DND-41 (cell line): ENCODE measurements around the gene SPATS2.

Experiments
- ATAC-seq: fragments of 200-7000 bp; cut with Tn5 transposase; 3 replicates; pipeline ENCODE4 v1.9.1; 2021; ENCODE audit warnings: low read depth; ENCODE audit not compliant: insufficient read depth
- DNase-seq: peaks from one replicate; pipeline ENCODE4 v3.0.0-alpha.2; 2020
- H2AFZ ChIP-seq: 2 replicates; pipeline ENCODE4 v1.6.0; 2012; ENCODE audit warnings: low read depth, low read length
- H3K27ac ChIP-seq: 2 replicates; pipeline ENCODE4 v1.5.1; 2012; ENCODE audit warnings: low read length, inconsistent platforms
- H3K27me3 ChIP-seq: fragments of 200-600 bp; sonication (generic); 2 replicates; pipeline ENCODE4 v1.6.0; 2012; ENCODE audit warnings: low read length, mild to moderate bottlenecking, inconsistent platforms; ENCODE audit not compliant: insufficient read depth, poor library complexity
- H3K36me3 ChIP-seq: 2 replicates; pipeline ENCODE4 v1.5.1; 2012; ENCODE audit warnings: low read length, inconsistent platforms; ENCODE audit not compliant: insufficient read depth
- H3K4me1 ChIP-seq: 2 replicates; pipeline ENCODE4 v1.5.1; 2012; ENCODE audit warnings: mild to moderate bottlenecking, low read length; ENCODE audit not compliant: insufficient read depth
- H3K4me2 ChIP-seq: 2 replicates; pipeline ENCODE4 v1.6.0; 2012; ENCODE audit warnings: mild to moderate bottlenecking, moderate library complexity, low read length, inconsistent platforms; ENCODE audit not compliant: insufficient read depth
- H3K4me3 ChIP-seq, 2 experiments: fragments of 200-600 bp in 1 of 2; shearing (Covaris generic) in 1 of 2; 2 replicates each; pipeline ENCODE4 v1.5.1; 2012 to 2016; ENCODE audit warnings: inconsistent platforms in 2 of 2, low read length in 2 of 2, mild to moderate bottlenecking in 2 of 2, low read depth in 1 of 2, moderate library complexity in 1 of 2
- H3K79me2 ChIP-seq: 2 replicates; pipeline ENCODE4 v1.6.0; 2012; ENCODE audit warnings: low read length, inconsistent platforms; ENCODE audit not compliant: insufficient read depth
- H3K9ac ChIP-seq: 2 replicates; pipeline ENCODE4 v1.6.0; 2012; ENCODE audit warnings: low read depth, mild to moderate bottlenecking, inconsistent platforms, low read length, moderate library complexity
- H3K9me3 ChIP-seq: 2 replicates; pipeline ENCODE4 v1.5.1; 2012; ENCODE audit warnings: low read length, moderate library complexity, mild to moderate bottlenecking, inconsistent platforms; ENCODE audit not compliant: insufficient read depth, severe bottlenecking
- H4K20me1 ChIP-seq: 2 replicates; pipeline ENCODE4 v1.6.0; 2012; ENCODE audit warnings: low read length; ENCODE audit not compliant: insufficient read depth
- CTCF ChIP-seq: IDR thresholded peaks from 2 replicates; pipeline ENCODE4 v1.5.1; 2012; ENCODE audit warnings: borderline replicate concordance, low read length, moderate library complexity, mild to moderate bottlenecking; ENCODE audit not compliant: poor library complexity, severe bottlenecking; ENCODE audit errors: extremely low read depth
- EZH2 ChIP-seq: IDR thresholded peaks from 3 replicates; pipeline ENCODE4 v1.6.1; 2012; ENCODE audit warnings: borderline replicate concordance, low read depth, mild to moderate bottlenecking, moderate library complexity, low read length, inconsistent platforms; ENCODE audit not compliant: severe bottlenecking

The SPATS2 gene

GRCh38 chr12:49413010-49413409, 45.7 kb downstream of the SPATS2 start:
- Histone ChIP-seq H3K27me3 (no peaks in the 10 kb centered on the region), H3K27ac (no peak overlapping the region), H3K4me2 (no peak overlapping the region), H2AFZ (no peak overlapping the region), H3K36me3 (no peaks in the 10 kb centered on the region), H3K4me3 (no peak overlapping the region), H4K20me1 (0 out of 2 replicates have a peak, but pooled peaks cover 3% of the 10 kb centered on the region), H3K4me1 (peaks cover 13% of the 10 kb centered on the region), H3K9ac (no peak overlapping the region), H3K79me2 (peaks cover 16% of the 10 kb centered on the region), H3K9me3 (no peaks in the 10 kb centered on the region)
- TF ChIP-seq CTCF, result no peak
- TF ChIP-seq EZH2, result no peak
- ATAC-seq (no peak), DNase-seq (no peak)

DNA sequence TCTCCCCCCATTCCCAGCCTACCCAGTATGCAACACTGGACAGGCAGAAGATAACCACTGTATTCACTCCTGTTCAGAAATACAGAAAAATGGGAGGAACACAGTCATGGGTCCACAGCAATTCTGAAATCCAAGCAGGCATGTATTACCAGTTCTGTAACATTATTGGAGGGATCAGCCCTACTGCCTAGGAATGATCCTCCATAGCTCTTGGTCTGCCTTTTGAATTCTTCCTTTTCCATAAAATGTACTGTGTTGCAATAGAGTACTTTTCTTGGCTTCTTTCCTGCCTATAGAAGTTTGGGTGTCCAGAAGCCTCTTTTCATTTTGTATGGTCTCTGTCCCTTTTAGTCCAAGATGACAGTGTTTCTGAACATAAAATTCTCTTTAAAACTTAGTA, 46.5 kb downstream of the SPATS2 start:
- TF ChIP-seq EZH2 (no peak), CTCF (no peak)
- peaks cover 17% of the 10 kb centered on the region for H3K79me2 ChIP-seq

DNA sequence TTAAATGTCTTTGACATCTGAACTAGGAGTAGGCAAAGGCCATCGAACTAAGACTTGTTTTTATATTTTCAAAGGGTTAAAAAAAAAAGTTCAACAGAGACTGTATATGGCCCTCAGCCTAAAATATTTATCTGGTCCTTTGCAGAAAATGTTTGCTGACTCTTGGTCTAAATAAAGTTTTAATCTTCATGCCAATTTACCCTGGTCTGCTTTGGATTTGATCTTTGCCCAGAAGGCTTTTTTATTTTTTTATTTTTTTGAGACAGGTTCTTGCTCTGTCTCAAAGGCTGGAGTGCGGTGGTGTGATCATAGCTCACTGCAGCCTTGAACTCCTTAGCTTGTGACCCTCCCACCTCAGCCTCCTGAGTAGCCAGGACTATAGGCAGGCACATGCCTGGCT, 47.1 kb downstream of the SPATS2 start:
- no peak overlapping the region for H3K27ac ChIP-seq
- H3K36me3 ChIP-seq, result no peaks in the 10 kb centered on the region
- H3K4me2 ChIP-seq, result no peak overlapping the region
- no peak for ATAC-seq
- peaks cover 16% of the 10 kb centered on the region for H3K79me2 ChIP-seq
- H3K27me3 ChIP-seq, result no peaks in the 10 kb centered on the region
- H3K4me3 ChIP-seq, result no peak overlapping the region
- no peak for DNase-seq
- H2AFZ ChIP-seq, result no peak overlapping the region
- H3K9me3 ChIP-seq, result no peaks in the 10 kb centered on the region
- H3K4me1 ChIP-seq, result peaks cover 13% of the 10 kb centered on the region
- H4K20me1 ChIP-seq, result 0 out of 2 replicates have a peak, but pooled peaks cover 3% of the 10 kb centered on the region
- no peak overlapping the region for H3K9ac ChIP-seq
- TF ChIP-seq CTCF, result no peak
- TF ChIP-seq EZH2, result no peak

More for the DNA sequence above, 46.5 kb downstream of the SPATS2 start:
- Histone ChIP-seq H3K4me1 (peaks cover 13% of the 10 kb centered on the region), H3K9me3 (no peaks in the 10 kb centered on the region), H3K27ac (no peak overlapping the region), H3K4me3 (no peak overlapping the region), H3K27me3 (no peaks in the 10 kb centered on the region), H3K9ac (no peak overlapping the region), H2AFZ (no peak overlapping the region), H3K36me3 (no peaks in the 10 kb centered on the region), H4K20me1 (0 out of 2 replicates have a peak, but pooled peaks cover 3% of the 10 kb centered on the region), H3K4me2 (no peak overlapping the region)
- ATAC-seq (no peak), DNase-seq (no peak)

DNA sequence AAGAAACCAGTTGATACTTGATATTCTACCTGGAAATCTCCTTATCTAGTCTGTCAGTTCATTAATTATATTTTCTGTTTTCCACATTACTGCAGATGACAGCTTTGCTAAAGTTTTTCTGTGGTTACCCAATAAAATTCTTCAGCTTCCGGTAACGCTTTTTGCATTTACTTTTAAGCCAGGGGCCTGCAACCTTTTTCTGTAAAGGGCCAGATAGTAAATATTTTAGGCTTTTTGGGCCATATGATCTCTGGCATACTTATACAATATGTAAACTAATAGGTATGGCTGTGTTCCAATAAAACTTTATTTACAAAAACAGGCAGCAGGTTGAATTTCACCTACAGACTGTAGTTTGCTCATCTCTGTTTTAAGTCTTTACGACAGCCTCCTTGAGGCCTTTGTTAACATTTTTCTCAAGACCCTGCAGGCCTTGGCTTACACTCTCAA, 48.3 kb downstream of the SPATS2 start:
- H3K4me1 ChIP-seq, result peaks cover 13% of the 10 kb centered on the region
- H3K9me3 ChIP-seq, result no peaks in the 10 kb centered on the region
- no peak for DNase-seq
- H3K4me3 ChIP-seq, result no peak overlapping the region
- H3K27me3 ChIP-seq, result no peaks in the 10 kb centered on the region
- TF ChIP-seq CTCF (no peak), EZH2 (no peak)
- peaks cover 20% of the 10 kb centered on the region for H3K79me2 ChIP-seq
- H4K20me1 ChIP-seq, result 0 out of 2 replicates have a peak, but pooled peaks cover 3% of the 10 kb centered on the region
- no peak overlapping the region for H3K9ac ChIP-seq
- H3K4me2 ChIP-seq, result no peak overlapping the region
- no peaks in the 10 kb centered on the region for H3K36me3 ChIP-seq
- H3K27ac ChIP-seq, result no peak overlapping the region; the same call in 1 of the 2 replicates
- ATAC-seq, result no peak
- H2AFZ ChIP-seq, result no peak overlapping the region
